Tibial nerve (tissue), 4 donors: Measurements from ENCODE around the gene ZNF507. TPM values are rescaled to one million over a fixed set of nuclear protein-coding genes. Genes with fewer than 3 reads are reported as not detected.
"Not testable (repeated sequence)": the region's sequence is repeated elsewhere in the genome, so short reads cannot be mapped to it uniquely, and the experiment has no call there.

Source experiments
- DNase-seq, 2 donors: peaks; one replicate each; pipeline ENCODE4 v3.0.0-alpha.2; 2019; ENCODE audit warnings: low spot score in 2 of 2
- H3K27ac ChIP-seq, 4 donors: fragments of 200-600 bp; sonication (generic) in 3 of 4; one replicate each; pipeline ENCODE4 v1.5.1; 2017 to 2019; ENCODE audit warnings: mild to moderate bottlenecking in 1 of 4
- H3K27me3 ChIP-seq, 2 donors: fragments of 200-600 bp; sonication (generic) in 1 of 2; one replicate each; pipeline versions ENCODE4 v1.5.1 to v1.6.0; 2017 to 2019
- H3K36me3 ChIP-seq, 3 donors: fragments of 200-600 bp; sonication (generic); one replicate each; pipeline ENCODE4 v1.5.1; 2018 to 2019
- H3K4me1 ChIP-seq, 4 donors: fragments of 200-600 bp; sonication (generic) in 3 of 4; one replicate each; pipeline ENCODE4 v1.5.1; 2017 to 2019
- H3K4me3 ChIP-seq, 4 donors: fragments of 200-600 bp; sonication (generic) in 3 of 4; one replicate each; pipeline ENCODE4 v1.5.1; 2017 to 2019; ENCODE audit warnings: mild to moderate bottlenecking in 1 of 4, moderate library complexity in 1 of 4
- H3K9me3 ChIP-seq, 4 donors: fragments of 200-600 bp; sonication (generic) in 3 of 4; one replicate each; pipeline ENCODE4 v1.5.1; 2017 to 2019
- CTCF ChIP-seq, 5 experiments: fragments of 200-600 bp in 3 of 5; fragments of 450-650 bp in 2 of 5; sonication (generic) in 3 of 5; IDR thresholded peaks; one replicate each; pipeline ENCODE4 v1.5.1; 2016 to 2019; ENCODE audit warnings: antibody characterized with exemption in 5 of 5, mild to moderate bottlenecking in 3 of 5, moderate library complexity in 2 of 5
- EP300 ChIP-seq, 2 donors: sonication (generic); formaldehyde crosslinking; IDR thresholded peaks; one replicate each; pipeline ENCODE4 v1.6.1; 2017; ENCODE audit warnings: antibody characterized with exemption in 2 of 2, mild to moderate bottlenecking in 1 of 2
- POLR2A ChIP-seq, 2 donors: fragments of 450-650 bp; IDR thresholded peaks; one replicate each; pipeline ENCODE4 v1.6.1; 2017; ENCODE audit warnings: antibody characterized with exemption in 2 of 2, mild to moderate bottlenecking in 2 of 2, moderate library complexity in 2 of 2
- WGBS, 2 donors: methylation state at CpG; one replicate each; pipeline ENCODE4 v1.1.5; 2018; 5-methylcytosine and 5-hydroxymethylcytosine counted together
- total RNA-seq, 4 donors: library from RNA; depleted of rRNA; stranded (reverse); fragments of >200 nt; gene quantifications; one replicate each; pipeline ENCODE4 v1.1.0, GENCODE V29; 2016

Gene ZNF507
- total RNA-seq, 4 donors from 2014 or later: 28.5 to 35.7 (median 32.1) TPM

- H3K27ac ChIP-seq: peak overlapping the region in 2 of 4 donors; percentile 9 to 13
- peaks cover 0 to 33% (median 7%) of the 10 kb centered on the region in 4 donors for H3K4me1 ChIP-seq
- no peak for DNase-seq
- H3K27me3 ChIP-seq: no peaks in the 10 kb centered on the region
- H3K36me3 ChIP-seq: peaks cover 4 to 44% (median 4%) of the 10 kb centered on the region in 3 donors
- no peak overlapping the region for H3K4me3 ChIP-seq
- TF ChIP-seq CTCF (IDR thresholded peaks at IDR 0.05): no peak
- TF ChIP-seq POLR2A (IDR thresholded peaks at IDR 0.05): no peak
- TF ChIP-seq EP300 (IDR thresholded peaks at IDR 0.05): no peak
- WGBS, 2 donors: 67 to 73% methylated on average over 3 of the region's 3 CpGs
- peaks cover 0 to 7% (median 0%) of the 10 kb centered on the region in 4 donors for H3K9me3 ChIP-seq
These were observed 22.6 kb downstream of the ZNF507 start for GRCh38 chr19:32367948-32368536.

- 77 to 83% methylated on average over 2 of the region's 2 CpGs for WGBS, 2 donors
- H3K27ac ChIP-seq: peak overlapping the region in 1 of 4 donors; percentile 13
These were observed 23.4 kb downstream of the ZNF507 start for GRCh38 chr19:32368787-32369186.

GRCh38 chr19:32372726-32373517, 27.5 kb downstream of the ZNF507 start:
- H3K27ac ChIP-seq: peak overlapping the region in 1 of 4 donors; percentile 72
- TF ChIP-seq EP300 (IDR thresholded peaks at IDR 0.05) (no peak), CTCF (IDR thresholded peaks at IDR 0.05) (no peak), POLR2A (IDR thresholded peaks at IDR 0.05) (no peak)
- no peak for DNase-seq
- H3K9me3 ChIP-seq: peaks cover 0 to 7% (median 0%) of the 10 kb centered on the region in 4 donors
- 80% methylated on average over 7 of the region's 7 CpGs for WGBS, 2 donors
- H3K36me3 ChIP-seq: peaks cover 4 to 38% (median 4%) of the 10 kb centered on the region in 3 donors
- no peak overlapping the region for H3K4me3 ChIP-seq
- H3K27me3 ChIP-seq: no peaks in the 10 kb centered on the region
- peaks cover 0 to 21% (median 0%) of the 10 kb centered on the region in 4 donors for H3K4me1 ChIP-seq

More at GRCh38 chr19:32368787-32369186, 23.4 kb downstream of the ZNF507 start:
- Histone ChIP-seq H3K4me3 (no peak overlapping the region), H3K36me3 (peaks cover 4 to 48% (median 4%) of the 10 kb centered on the region in 3 donors), H3K27me3 (no peaks in the 10 kb centered on the region), H3K9me3 (peaks cover 0 to 7% (median 0%) of the 10 kb centered on the region in 4 donors), H3K4me1 (peaks cover 0 to 33% (median 2%) of the 10 kb centered on the region in 4 donors)
- DNase-seq: no peak
- TF ChIP-seq CTCF (IDR thresholded peaks at IDR 0.05) (no peak), POLR2A (IDR thresholded peaks at IDR 0.05) (no peak), EP300 (IDR thresholded peaks at IDR 0.05) (no peak)

GRCh38 chr19:32373585-32374295, 28.3 kb downstream of the ZNF507 start:
- no peak for DNase-seq
- 56 to 59% methylated on average over 10 of the region's 10 CpGs for WGBS, 2 donors
- Histone ChIP-seq H3K4me3 (no peak overlapping the region), H3K4me1 (peaks cover 0 to 21% (median 0%) of the 10 kb centered on the region in 4 donors), H3K27me3 (no peaks in the 10 kb centered on the region), H3K27ac (peak overlapping the region in 2 of 4 donors; percentile 43 to 72), H3K36me3 (peaks cover 4 to 41% (median 4%) of the 10 kb centered on the region in 3 donors), H3K9me3 (peaks cover 0 to 7% (median 0%) of the 10 kb centered on the region in 4 donors)
- TF ChIP-seq CTCF (IDR thresholded peaks at IDR 0.05) (no peak), POLR2A (IDR thresholded peaks at IDR 0.05) (no peak), EP300 (IDR thresholded peaks at IDR 0.05) (no peak)

- H3K36me3 ChIP-seq: peaks cover 4 to 46% (median 4%) of the 10 kb centered on the region in 3 donors
- peak overlapping the region in 2 of 4 donors; percentile 43 to 72 for H3K27ac ChIP-seq
- WGBS, 2 donors: 80 to 90% methylated on average over 3 of the region's 3 CpGs
- not testable (repeated sequence) for DNase-seq, H3K4me3 ChIP-seq, H3K9me3 ChIP-seq, H3K27me3 ChIP-seq
- peaks cover 0 to 21% (median 0%) of the 10 kb centered on the region in 4 donors for H3K4me1 ChIP-seq
These were observed 29.0 kb downstream of the ZNF507 start for GRCh38 chr19:32374362-32374761.
